BLaER1 treated with 17β-estradiol and CSF1 and Interleukin-3, amounts not matched to agents 10 nM and 100 nM (cell line): ENCODE measurements around the gene LACTBL1.
A peak's percentile ranks its signal among the peaks of the same experiment; 100 is the strongest.

ENCODE experiments used
- H3K27ac ChIP-seq, 11 experiments: shearing (Covaris generic); formaldehyde crosslinking; 2 replicates each; pipeline ENCODE4 v1.8.1; 2022
- H3K27me3 ChIP-seq, 11 experiments: shearing (Covaris generic); formaldehyde crosslinking; 2 replicates each; pipeline ENCODE4 v1.8.1; 2022
- H3K36me3 ChIP-seq, 11 experiments: shearing (Covaris generic); formaldehyde crosslinking; 2 replicates each; pipeline ENCODE4 v1.8.1; 2022
- H3K4me1 ChIP-seq, 10 experiments: shearing (Covaris generic); formaldehyde crosslinking; 2 replicates each; pipeline ENCODE4 v1.8.1; 2022
- H3K4me2 ChIP-seq, 11 experiments: shearing (Covaris generic); formaldehyde crosslinking; 2 replicates each; pipeline ENCODE4 v1.8.1; 2022
- H3K4me3 ChIP-seq, 10 experiments: shearing (Covaris generic); formaldehyde crosslinking; 2 replicates each; pipeline ENCODE4 v1.8.1; 2022
- H3K9ac ChIP-seq, 11 experiments: shearing (Covaris generic); formaldehyde crosslinking; 2 replicates each; pipeline ENCODE4 v1.8.1; 2022
- H3K9me3 ChIP-seq, 11 experiments: shearing (Covaris generic); formaldehyde crosslinking; replicated peaks in 1 of 11; 2 replicates each; pipeline ENCODE4 v1.8.1; 2022
- H4K20me1 ChIP-seq, 11 experiments: shearing (Covaris generic); formaldehyde crosslinking; 2 replicates each; pipeline ENCODE4 v1.8.1; 2022
- Cebpa-rat ChIP-seq, 11 experiments: shearing (Covaris generic); IDR thresholded peaks; 2 replicates each; pipeline ENCODE4 v1.8.1; 2022

The LACTBL1 gene

DNA sequence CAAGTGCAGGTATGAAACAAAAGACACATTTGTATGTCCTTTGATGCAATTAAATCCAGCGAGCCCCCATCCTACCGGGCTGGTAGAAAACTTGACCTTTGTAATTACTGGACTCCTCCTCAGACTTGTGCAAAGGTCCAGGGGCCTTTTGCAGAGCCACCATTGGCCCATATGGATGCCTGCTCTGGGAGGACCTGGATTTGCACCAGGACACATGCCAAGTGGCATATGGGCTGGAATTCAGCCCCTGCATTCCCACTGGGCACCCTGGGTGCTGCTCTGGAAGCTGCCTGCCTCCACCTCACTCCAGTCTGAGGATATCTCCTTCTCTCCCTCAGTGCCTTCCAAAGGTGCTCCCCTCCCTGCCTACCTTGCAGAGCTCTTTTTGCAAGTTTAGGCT, 36.0 kb downstream of the LACTBL1 start:
- Histone ChIP-seq H3K4me2 (no peak overlapping the region), H3K27me3 (no peaks in the 10 kb centered on the region), H3K4me3 (no peak overlapping the region), H3K9ac (no peak overlapping the region), H3K27ac (no peak overlapping the region), H3K9me3 (peaks cover 21 to 30% (median 23%) of the 10 kb centered on the region in 11 experiments), H3K4me1 (no peaks in the 10 kb centered on the region), H4K20me1 (no peaks in the 10 kb centered on the region), H3K36me3 (no peaks in the 10 kb centered on the region)
- no peak for TF ChIP-seq Cebpa-rat (IDR thresholded peaks at IDR 0.05)

DNA sequence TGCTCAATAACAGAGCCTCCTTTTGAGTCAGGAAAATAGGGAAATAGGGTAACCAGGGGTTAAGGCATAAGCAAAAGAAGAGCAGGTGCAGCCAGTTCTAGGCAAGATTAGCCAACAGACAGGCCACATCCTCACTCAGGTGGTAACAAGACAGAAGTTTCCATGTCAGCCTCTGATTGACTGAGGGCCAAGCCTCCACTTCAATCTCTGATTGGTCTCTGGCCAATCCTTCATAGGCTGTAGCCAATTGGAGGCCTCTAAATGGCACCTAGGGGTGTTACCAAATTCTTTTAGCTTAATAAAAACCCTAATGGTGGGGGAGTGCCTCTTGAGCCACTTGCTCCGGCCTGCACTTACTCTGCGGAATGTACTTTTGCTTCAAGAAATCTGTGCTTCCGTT, 37.2 kb downstream of the LACTBL1 start:
- no peak overlapping the region for H3K4me2 ChIP-seq
- no peak overlapping the region for H3K9ac ChIP-seq
- no peak overlapping the region for H3K27ac ChIP-seq
- H3K36me3 ChIP-seq: no peaks in the 10 kb centered on the region
- H3K4me3 ChIP-seq: no peak overlapping the region
- TF ChIP-seq Cebpa-rat (IDR thresholded peaks at IDR 0.05): no peak
- H3K4me1 ChIP-seq: no peaks in the 10 kb centered on the region
- no peaks in the 10 kb centered on the region for H4K20me1 ChIP-seq
- peaks cover 10 to 18% (median 11%) of the 10 kb centered on the region in 11 experiments for H3K9me3 ChIP-seq
- H3K27me3 ChIP-seq: no peaks in the 10 kb centered on the region

DNA sequence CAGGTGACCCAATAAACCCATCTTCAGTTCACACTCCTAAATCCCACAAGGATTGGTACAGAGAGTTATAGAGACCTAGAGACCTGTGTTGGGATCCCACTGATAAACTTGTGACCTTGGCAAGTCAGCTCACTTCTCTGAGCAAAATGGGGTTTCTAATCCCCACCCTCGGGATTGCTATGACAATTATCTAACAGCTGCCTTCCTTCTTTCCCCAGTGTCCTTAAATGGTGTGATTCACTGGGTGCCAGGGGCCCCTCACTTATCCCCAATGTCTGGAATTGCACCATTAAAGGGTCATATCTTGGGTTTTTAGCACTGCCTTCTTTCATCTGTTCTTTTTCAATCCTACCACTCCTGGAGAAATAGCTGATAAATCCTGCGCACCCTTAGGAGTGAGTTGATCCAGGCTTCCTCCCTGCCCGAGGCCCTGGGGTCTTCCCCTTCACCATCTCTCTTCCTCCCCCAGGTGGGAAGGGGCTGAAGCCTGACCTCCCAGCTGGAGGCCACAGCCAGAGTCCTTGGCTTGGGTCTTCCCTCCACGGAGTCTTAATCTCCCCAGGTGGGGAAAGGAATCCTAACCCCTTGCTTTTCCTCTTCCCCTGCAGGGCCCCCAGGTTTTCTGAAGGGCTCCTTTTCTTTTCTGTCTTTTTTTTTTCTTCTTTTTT, 39.7 kb downstream of the LACTBL1 start:
- Histone ChIP-seq H3K27me3 (no peaks in the 10 kb centered on the region), H3K4me3 (no peak overlapping the region), H3K9ac (no peak overlapping the region), H3K27ac (no peak overlapping the region), H3K9me3 (peaks cover 0 to 7% (median 0%) of the 10 kb centered on the region in 11 experiments; a peak in 1 of 22 replicates), H3K4me2 (no peak overlapping the region), H3K36me3 (no peaks in the 10 kb centered on the region), H3K4me1 (no peaks in the 10 kb centered on the region), H4K20me1 (no peaks in the 10 kb centered on the region)
- no peak for TF ChIP-seq Cebpa-rat (IDR thresholded peaks at IDR 0.05)

GRCh38 chr1:22930240-22930912, 42.3 kb downstream of the LACTBL1 start:
- Histone ChIP-seq H3K27ac (no peak overlapping the region), H3K27me3 (no peaks in the 10 kb centered on the region), H3K36me3 (no peaks in the 10 kb centered on the region), H3K9ac (no peak overlapping the region), H3K4me3 (no peak overlapping the region), H3K4me1 (no peaks in the 10 kb centered on the region), H3K9me3 (peaks cover 0 to 2% (median 0%) of the 10 kb centered on the region in 11 experiments; a peak in 1 of 22 replicates), H4K20me1 (no peaks in the 10 kb centered on the region), H3K4me2 (no peak overlapping the region)
- no peak for TF ChIP-seq Cebpa-rat (IDR thresholded peaks at IDR 0.05)

- no peaks in the 10 kb centered on the region for H3K9me3 ChIP-seq
- H3K27ac ChIP-seq: no peak overlapping the region
- no peak overlapping the region for H3K4me3 ChIP-seq
- H3K4me2 ChIP-seq: no peak overlapping the region
- no peak for TF ChIP-seq Cebpa-rat (IDR thresholded peaks at IDR 0.05)
- peaks cover 0 to 14% (median 9%) of the 10 kb centered on the region in 10 experiments; a peak in 9 of 20 replicates for H3K4me1 ChIP-seq
- no peak overlapping the region for H3K9ac ChIP-seq
- no peaks in the 10 kb centered on the region for H3K27me3 ChIP-seq
- H4K20me1 ChIP-seq: no peaks in the 10 kb centered on the region
- H3K36me3 ChIP-seq: no peaks in the 10 kb centered on the region
Measured at GRCh38 chr1:22925111-22925510, 47.6 kb downstream of the LACTBL1 start.

DNA sequence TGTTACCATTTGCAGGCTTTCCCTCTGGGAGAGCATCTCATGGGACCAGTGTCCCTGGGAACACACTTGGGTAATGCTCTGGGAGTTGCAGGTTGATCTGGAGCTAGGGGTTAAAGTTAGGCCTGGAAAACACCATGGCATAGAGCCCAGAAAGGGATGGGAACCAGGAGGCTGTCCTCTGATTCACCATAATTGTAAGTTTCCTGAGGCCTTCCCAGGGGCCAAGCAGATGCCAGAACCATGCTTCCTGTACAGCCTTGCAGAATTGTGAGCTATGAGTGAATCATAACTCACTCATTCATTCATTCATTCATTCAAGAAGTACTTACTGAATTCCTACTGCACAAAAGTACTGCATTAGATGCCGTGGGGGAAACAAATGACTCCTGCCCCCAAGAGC, 50.0 kb downstream of the LACTBL1 start:
- TF ChIP-seq Cebpa-rat (IDR thresholded peaks at IDR 0.05): no peak
- peaks cover 0 to 18% (median 11%) of the 10 kb centered on the region in 10 experiments; a peak in 13 of 20 replicates for H3K4me1 ChIP-seq
- H3K27me3 ChIP-seq: no peaks in the 10 kb centered on the region
- H3K9ac ChIP-seq: no peak overlapping the region
- no peak overlapping the region for H3K4me3 ChIP-seq
- no peak overlapping the region for H3K27ac ChIP-seq
- H3K4me2 ChIP-seq: no peak overlapping the region
- no peaks in the 10 kb centered on the region for H3K36me3 ChIP-seq
- no peaks in the 10 kb centered on the region for H4K20me1 ChIP-seq
- H3K9me3 ChIP-seq: no peaks in the 10 kb centered on the region

- Histone ChIP-seq H3K27ac (no peak overlapping the region), H3K4me2 (peak overlapping the region in 6 of 11 experiments; percentile 4 to 37 (median 25); a peak in 7 of 22 replicates), H3K4me1 (peaks cover 6 to 28% (median 22%) of the 10 kb centered on the region in 10 experiments), H4K20me1 (no peaks in the 10 kb centered on the region), H3K27me3 (no peaks in the 10 kb centered on the region), H3K36me3 (no peaks in the 10 kb centered on the region), H3K9me3 (no peaks in the 10 kb centered on the region), H3K9ac (no peak overlapping the region), H3K4me3 (no peak overlapping the region)
- TF ChIP-seq Cebpa-rat (IDR thresholded peaks at IDR 0.05): no peak
Measured at GRCh38 chr1:22921452-22922126, 51.1 kb downstream of the LACTBL1 start.

GRCh38 chr1:22920734-22921451, 51.8 kb downstream of the LACTBL1 start:
- Histone ChIP-seq H3K36me3 (no peaks in the 10 kb centered on the region), H3K27ac (no peak overlapping the region), H3K4me2 (peak overlapping the region in 6 of 11 experiments; percentile 4 to 37 (median 25); a peak in 7 of 22 replicates), H3K4me1 (peaks cover 13 to 35% (median 29%) of the 10 kb centered on the region in 10 experiments), H3K27me3 (no peaks in the 10 kb centered on the region), H3K4me3 (no peak overlapping the region), H3K9ac (no peak overlapping the region), H4K20me1 (no peaks in the 10 kb centered on the region), H3K9me3 (no peaks in the 10 kb centered on the region)
- no peak for TF ChIP-seq Cebpa-rat (IDR thresholded peaks at IDR 0.05)
